Measurements from ENCODE around the gene SULF2.

- no peak for TF ChIP-seq CTCF (IDR thresholded peaks at IDR 0.05)
- TF ChIP-seq POLR2A (IDR thresholded peaks at IDR 0.05), result no peak
Measured at GRCh38 chr20:47777220-47777619, 8.1 kb downstream of the SULF2 start.
